ENCODE results near the gene GPR108.
"Not testable (repeated sequence)": the region's sequence is repeated elsewhere in the genome, so short reads cannot be mapped to it uniquely, and the experiment has no call there.

The GPR108 gene

GRCh38 chr19:6718741-6719539, 18.4 kb downstream of the GPR108 start:
- DNase-seq, result no peak

- no peak for DNase-seq
Observed at GRCh38 chr19:6718111-6718740, 19.2 kb downstream of the GPR108 start.

GRCh38 chr19:6717441-6717971, 19.9 kb downstream of the GPR108 start:
- DNase-seq, result no peak

GRCh38 chr19:6717036-6717435, 20.3 kb downstream of the GPR108 start:
- DNase-seq, result no peak

- no peak for DNase-seq
Observed at GRCh38 chr19:6716610-6716970, 20.8 kb downstream of the GPR108 start.

- DNase-seq, result no peak
Observed at GRCh38 chr19:6714749-6715555, 22.4 kb downstream of the GPR108 start.

- no peak for DNase-seq
Observed at GRCh38 chr19:6713773-6714692, 23.3 kb downstream of the GPR108 start.

GRCh38 chr19:6712692-6713670, 24.4 kb downstream of the GPR108 start:
- no peak for DNase-seq

- DNase-seq, result no peak
Observed at GRCh38 chr19:6712231-6712630, 25.1 kb downstream of the GPR108 start.

GRCh38 chr19:6711605-6712004, 25.8 kb downstream of the GPR108 start:
- no peak for DNase-seq

GRCh38 chr19:6711078-6711361, 26.4 kb downstream of the GPR108 start:
- DNase-seq, result no peak

- DNase-seq, result no peak
Observed at GRCh38 chr19:6710273-6711077, 26.9 kb downstream of the GPR108 start.

- DNase-seq, result no peak
Observed at GRCh38 chr19:6709549-6709948, 27.8 kb downstream of the GPR108 start.

GRCh38 chr19:6708913-6709312, 28.5 kb downstream of the GPR108 start:
- not testable (repeated sequence) for DNase-seq

GRCh38 chr19:6708346-6708745, 29.0 kb downstream of the GPR108 start:
- no peak for DNase-seq

- no peak for DNase-seq
Observed at GRCh38 chr19:6707658-6708018, 29.7 kb downstream of the GPR108 start.

GRCh38 chr19:6707011-6707657, 30.2 kb downstream of the GPR108 start:
- no peak for DNase-seq

- DNase-seq, result no peak
Observed at GRCh38 chr19:6706633-6706958, 30.8 kb downstream of the GPR108 start.

GRCh38 chr19:6705931-6706632, 31.3 kb downstream of the GPR108 start:
- DNase-seq, result no peak

Data from NCI-H345 (cell line).